HG03103 (cell line): ENCODE measurements around the gene CD74.

Source experiments
- ATAC-seq: cut with Tn5 transposase; IDR thresholded peaks from one replicate; pipeline ENCODE4 v1.9.1; 2021; ENCODE audit warnings: low read depth; ENCODE audit not compliant: unreplicated experiment

Gene CD74

GRCh38 chr5:150411245-150411979, 1.3 kb downstream of the CD74 start:
- ATAC-seq: no peak

GRCh38 chr5:150410524-150411244, 2.0 kb downstream of the CD74 start:
- no peak for ATAC-seq

DNA sequence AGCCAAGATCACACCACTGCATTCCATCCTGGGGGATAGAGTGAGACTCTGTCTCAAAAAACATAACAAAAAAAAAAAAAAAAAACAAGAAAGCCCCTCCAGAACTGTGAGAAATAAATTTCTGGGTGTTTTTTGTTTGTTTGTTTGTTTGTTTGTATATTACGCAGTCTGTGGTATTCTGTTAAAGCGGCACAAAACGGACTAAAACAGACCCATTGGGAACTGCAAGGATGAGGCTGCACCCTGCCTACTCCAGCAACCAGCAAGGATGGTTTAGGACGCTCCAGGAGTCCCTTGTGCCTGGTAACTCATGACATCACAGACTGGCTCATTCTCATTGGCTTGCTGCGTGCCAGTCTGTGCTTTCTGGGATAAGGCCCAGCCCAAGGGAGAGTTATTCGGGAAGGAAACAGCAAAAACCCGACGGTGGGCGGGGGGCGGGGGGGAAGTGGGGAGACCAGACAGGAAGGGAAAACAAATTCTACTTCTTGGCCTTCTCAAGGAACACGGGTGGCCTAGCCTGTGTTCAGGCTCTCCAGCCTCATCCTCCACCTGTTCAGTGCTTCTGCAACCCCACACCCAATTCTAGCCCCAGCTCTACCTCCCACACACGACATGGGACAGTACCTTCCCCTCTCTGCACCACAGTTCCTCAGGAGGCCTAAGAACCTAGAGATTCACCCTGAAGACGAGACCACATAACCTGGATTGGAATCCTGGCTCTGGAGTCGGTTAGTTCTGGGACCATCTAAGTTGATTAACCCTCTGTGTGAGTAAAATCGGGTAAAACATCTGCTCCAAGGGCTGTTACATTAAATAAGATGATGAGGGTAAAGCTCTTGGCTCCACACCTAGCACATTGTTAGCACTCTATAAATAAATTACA, 2.8 kb downstream of the CD74 start:
- ATAC-seq: peak; percentile 25

DNA sequence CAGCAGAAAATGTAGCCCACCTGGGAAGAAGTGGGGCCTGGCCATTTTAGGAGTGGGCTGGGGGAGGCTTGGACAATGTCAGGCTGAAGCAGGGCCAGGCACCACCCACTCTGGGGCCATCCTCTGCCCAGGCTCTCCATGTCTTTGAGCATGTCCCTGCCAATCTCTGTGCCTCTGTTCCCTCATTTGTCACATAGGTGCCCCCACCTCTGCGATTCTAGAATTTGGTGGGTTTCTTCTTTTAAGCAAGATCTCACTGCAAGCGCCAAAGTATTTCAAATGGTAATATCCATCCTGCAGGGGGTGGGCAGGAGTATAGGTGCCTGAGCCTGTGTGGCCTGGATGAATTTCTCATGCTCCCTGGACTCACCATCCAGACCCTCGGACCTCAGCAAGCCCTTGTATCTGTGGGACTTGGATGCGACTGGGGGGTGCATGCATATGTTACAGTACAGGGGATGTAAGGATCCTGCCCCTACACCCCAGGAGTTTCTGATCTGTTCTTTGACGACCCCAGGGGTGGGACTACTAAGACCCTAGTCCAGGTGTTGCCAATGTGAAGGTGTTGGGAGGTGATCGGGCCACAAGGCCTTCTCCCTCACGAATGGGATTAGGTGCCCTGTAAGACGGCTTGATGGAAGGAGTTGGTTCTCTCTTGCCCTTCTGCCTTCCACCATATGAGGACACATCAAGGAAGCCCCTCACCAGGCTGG, 4.3 kb downstream of the CD74 start:
- no peak for ATAC-seq

DNA sequence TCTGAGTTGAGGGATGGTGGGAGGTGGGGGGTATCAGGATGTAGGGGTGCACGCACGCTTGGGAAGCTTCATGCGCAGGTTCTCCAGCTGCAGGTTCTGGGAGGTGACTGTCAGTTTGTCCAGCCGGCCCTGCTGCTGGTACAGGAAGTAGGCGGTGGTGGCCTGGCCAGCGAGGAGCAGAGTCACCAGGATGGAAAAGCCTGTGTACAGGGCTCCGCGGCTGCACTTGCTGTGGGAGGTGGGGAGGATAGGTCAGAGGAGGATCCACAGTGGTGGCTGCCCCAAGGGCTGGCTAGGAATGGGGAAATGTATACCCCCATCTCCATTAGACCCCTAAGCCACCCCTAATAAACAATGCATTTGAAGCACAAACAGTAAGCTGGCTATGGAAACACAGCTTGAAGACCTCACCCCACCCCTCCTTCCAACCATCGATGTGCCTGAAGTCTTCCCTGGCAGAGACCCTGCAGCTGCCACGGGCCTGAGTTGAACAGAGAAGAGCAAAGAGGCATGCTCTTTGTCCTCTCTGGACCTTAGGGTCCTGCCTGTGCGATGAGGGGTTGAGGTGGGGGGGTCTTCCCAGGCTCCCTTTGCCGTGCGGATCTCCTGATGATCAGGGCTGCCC, 5.5 kb downstream of the CD74 start:
- ATAC-seq: no peak

GRCh38 chr5:150406723-150407095, 6.0 kb downstream of the CD74 start:
- ATAC-seq: no peak

GRCh38 chr5:150406103-150406722, 6.5 kb downstream of the CD74 start:
- ATAC-seq: no peak

- no peak for ATAC-seq
Measured at GRCh38 chr5:150404941-150405816, 7.5 kb downstream of the CD74 start.

DNA sequence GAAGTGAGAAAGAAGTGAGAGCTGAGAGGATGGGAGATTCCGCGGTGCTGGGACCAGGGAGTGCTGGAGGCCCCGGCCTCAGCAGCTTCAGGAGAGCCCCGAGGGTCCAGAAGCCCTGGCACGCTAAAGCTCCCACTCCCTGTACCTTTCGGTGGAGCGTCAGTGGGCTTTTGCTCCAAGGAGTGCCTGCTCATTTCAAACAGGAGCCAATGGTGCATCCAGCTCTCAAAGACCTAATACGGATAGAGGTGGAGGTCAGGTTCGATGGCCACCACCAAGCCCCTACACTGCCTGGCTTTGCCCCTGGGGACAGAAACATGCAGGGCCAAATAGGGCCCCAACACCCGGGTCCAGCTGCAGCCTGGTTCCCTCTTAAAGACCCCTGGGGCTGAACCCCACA, 8.2 kb downstream of the CD74 start:
- no peak for ATAC-seq

GRCh38 chr5:150404121-150404520, 8.6 kb downstream of the CD74 start:
- no peak for ATAC-seq

DNA sequence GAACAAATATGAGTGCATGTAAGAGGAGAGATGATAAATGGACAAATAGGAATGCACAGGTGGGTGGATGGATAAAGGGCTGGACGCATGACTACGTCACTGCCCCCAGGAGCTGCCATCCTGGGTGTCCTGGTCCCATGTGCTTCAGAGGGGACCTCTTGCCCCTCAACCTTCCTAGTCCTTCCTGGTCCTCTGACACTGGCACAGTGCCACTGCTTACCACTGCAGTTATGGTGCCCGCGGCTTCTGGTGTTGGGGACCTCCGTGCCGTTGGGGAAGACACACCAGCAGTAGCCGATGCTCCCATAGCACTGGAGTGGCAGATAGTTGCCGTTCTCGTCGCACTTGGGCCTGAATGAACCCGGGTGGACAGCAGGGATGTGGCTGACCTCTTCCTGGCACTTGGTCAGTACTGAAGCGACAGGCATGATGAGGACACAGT, 9.8 kb downstream of the CD74 start:
- ATAC-seq: no peak

DNA sequence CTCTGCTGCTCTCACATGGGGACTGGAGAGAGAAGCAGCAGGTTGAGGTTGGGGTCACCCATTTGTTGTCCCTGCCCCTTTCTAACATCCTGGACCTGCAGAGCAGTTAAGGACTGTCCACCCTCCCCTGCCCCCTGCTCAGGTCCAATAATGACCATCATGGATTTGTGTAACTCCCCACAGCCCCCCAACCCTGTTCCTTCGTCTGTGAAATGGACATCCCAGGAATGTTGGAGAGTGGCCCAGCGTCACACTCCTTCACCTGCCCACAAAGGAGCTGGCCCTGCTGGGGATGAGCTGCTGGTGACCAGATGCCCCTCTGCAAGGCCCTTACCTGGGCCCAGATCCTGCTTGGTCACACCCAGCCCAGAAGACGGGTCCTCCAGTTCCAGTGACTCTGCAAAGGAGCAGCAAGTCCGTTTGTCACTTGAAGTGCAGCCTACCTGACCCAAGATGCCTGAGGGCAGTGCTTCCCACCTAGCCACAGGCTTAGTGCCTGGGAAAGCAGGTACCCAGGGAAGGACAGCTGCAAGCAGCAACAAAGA, 10.4 kb downstream of the CD74 start:
- ATAC-seq: no peak

GRCh38 chr5:150401376-150402228, 11.1 kb downstream of the CD74 start:
- ATAC-seq: no peak

DNA sequence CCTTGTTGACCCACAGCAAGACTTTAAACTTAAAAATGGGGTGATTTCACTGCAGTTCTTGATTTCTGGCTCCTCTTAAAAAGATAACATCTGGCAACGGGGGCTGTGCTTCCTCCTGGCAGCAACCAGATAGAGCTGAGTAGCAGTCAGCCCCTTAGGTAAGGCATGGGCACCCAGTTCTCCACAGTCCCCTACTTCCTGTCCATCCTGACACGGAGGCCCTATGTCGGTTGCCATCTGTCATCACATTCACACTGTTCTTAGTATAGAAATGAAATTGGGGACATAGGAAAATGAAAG, 11.7 kb downstream of the CD74 start:
- ATAC-seq: no peak

DNA sequence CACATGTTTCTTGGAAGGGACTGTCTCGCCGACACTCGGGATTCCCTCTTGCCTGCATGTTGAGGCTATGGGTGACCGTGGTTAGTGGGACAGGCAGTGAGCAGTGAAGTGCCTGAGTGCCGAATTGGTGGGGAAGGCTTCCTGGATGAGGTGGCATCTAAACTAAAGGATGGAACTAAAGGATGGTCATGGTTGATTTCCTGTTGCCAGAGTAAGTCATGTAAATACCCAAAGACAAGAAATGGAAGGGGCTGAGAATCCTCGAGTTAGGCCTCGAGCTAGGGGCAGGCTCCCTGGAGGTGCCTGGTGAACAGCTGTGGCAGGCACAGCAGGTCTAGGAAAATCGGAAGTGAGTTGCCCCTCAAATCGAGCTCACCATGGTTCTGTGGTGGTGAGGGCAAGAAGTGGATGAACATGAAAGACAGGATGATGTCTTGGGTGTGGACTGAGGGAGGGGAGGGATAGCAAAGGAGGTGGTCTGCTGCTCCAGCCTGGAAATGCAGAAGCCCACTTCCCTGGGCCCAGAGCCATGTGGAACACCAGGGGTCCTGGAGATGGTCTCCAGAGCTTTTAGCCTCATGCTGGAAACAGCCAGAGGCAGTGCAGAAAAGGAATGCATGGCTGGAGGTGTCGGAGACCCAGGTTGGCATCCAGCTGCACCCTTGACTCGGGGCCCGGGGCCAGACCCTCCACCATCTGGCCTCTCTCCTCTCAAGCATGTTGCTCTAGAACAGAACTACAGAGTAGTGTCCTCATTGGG, 12.2 kb downstream of the CD74 start:
- no peak for ATAC-seq

DNA sequence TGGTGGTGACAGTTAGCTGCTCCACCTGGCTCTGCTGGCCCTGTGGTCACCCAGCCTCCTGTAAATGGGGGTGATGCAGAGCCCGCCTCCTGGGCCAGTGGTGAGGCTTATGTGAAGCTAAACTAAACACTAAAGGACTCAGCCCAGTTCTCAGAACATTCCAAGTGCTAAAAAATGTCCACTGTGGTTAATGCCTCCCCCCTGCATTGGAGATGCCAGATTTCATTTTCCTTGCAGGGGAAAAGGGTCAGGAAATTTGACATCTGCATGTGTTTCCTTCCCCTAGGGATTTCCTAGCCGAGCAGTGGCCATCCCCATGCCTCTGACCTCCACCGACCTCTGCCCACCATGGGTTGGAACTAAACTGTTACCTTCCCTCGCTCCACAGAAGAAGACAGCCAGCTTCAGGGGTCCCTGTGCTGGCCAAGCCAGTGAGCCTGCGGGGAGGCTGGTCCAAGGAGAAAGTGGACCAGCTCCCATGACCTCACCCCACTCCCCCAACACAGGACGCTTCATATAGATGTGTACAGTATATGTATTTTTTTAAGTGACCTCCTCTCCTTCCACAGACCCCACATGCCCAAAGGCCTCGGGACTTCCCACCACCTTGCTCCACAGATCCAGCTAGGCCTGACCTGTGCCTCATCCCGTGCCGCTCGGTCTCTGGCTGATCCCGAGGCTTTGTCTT, 13.0 kb downstream of the CD74 start:
- ATAC-seq: peak; percentile 15
